ENCODE results near the gene POLR1B.

GRCh38 chr2:112530728-112531127 is 11.5 kb upstream of the POLR1B start:
- no peak for TF ChIP-seq CTCF (conservative IDR thresholded peaks at IDR 0.05; ENCODE audit: low read depth in 2 of 2)
- no peak for TF ChIP-seq POLR2AphosphoS5 (IDR thresholded peaks at IDR 0.05; ENCODE audit: low read depth)

All from GM23338 (cell line).